Activated CD8-positive, alpha-beta T cell treated with anti-CD3 and anti-CD28 coated beads for 36 hours (primary cell): ENCODE measurements around the gene MRPL10. TPM values are rescaled to one million over a fixed set of nuclear protein-coding genes. Genes with fewer than 3 reads are reported as not detected.
A peak's percentile ranks its signal among the peaks of the same experiment; 100 is the strongest.

Experiments used
- ATAC-seq: fragments of 200-7000 bp; cut with Tn5 transposase; one replicate; pipeline ENCODE4 v1.10.0; 2021; ENCODE audit warnings: mild to moderate bottlenecking, moderate library complexity
- CTCF ChIA-PET: fragments of 350-600 bp; sonication (Branson Sonifier 250); formaldehyde crosslinking; loops from one replicate; lab custom pipeline; 2021; ENCODE audit warnings: antibody characterized with exemption; lab: Charles Lee
- POLR2A ChIA-PET: fragments of 350-600 bp; sonication (Branson Sonifier 250); formaldehyde crosslinking; loops from one replicate; lab custom pipeline; 2021; ENCODE audit warnings: antibody characterized with exemption; lab: Charles Lee
- DNase-seq: peaks from one replicate; pipeline ENCODE4 v3.0.0-alpha.2; 2020
- H3K27ac Mint-ChIP-seq: one replicate; pipeline ENCODE4 v1.8.0; 2021; ENCODE audit warnings: mild to moderate bottlenecking, mixed read lengths
- H3K27me3 Mint-ChIP-seq: one replicate; pipeline ENCODE4 v1.8.0; 2021; ENCODE audit warnings: mixed read lengths
- H3K36me3 Mint-ChIP-seq: one replicate; pipeline ENCODE4 v1.8.0; 2021; ENCODE audit warnings: low read depth, mixed read lengths
- H3K4me1 Mint-ChIP-seq: one replicate; pipeline ENCODE4 v1.8.0; 2021; ENCODE audit warnings: low read depth, mixed read lengths
- H3K4me3 Mint-ChIP-seq: one replicate; pipeline ENCODE4 v1.8.0; 2021; ENCODE audit warnings: mild to moderate bottlenecking, moderate library complexity, mixed read lengths
- H3K9me3 Mint-ChIP-seq: one replicate; pipeline ENCODE4 v1.8.0; 2021; ENCODE audit warnings: mixed read lengths
- CTCF ChIP-seq: fragments of 200-600 bp; IDR thresholded peaks from one replicate; pipeline ENCODE4 v1.8.0; 2022; ENCODE audit warnings: antibody characterized with exemption, mild to moderate bottlenecking
- intact Hi-C: fragments of 100-400 bp; cut with micrococcal nuclease; formaldehyde crosslinking; loops from one replicate; pipeline ENCODE4 v1.10.0; 2022
- total RNA-seq, 2 experiments: library from RNA; stranded (reverse); gene quantifications; one replicate each; pipeline ENCODE4 v1.2.3, GENCODE V29; 2021

MRPL10 gene
- total RNA-seq, 2 experiments from 2014 or later, result 66.5 to 67.0 TPM

GRCh38 chr17:47803201-47803600 lies 28.1 kb downstream of the MRPL10 start:
- peaks cover 3% of the 10 kb centered on the region for H3K27me3 Mint-ChIP-seq
- H3K36me3 Mint-ChIP-seq, result peaks cover 9% of the 10 kb centered on the region
- no peaks in the 10 kb centered on the region for H3K9me3 Mint-ChIP-seq
- ChIA-PET POLR2A (no interaction called here), CTCF (interaction anchor here (1.1 to 1.7 kb wide), 5 partner anchors 62 to 139 kb away, joined by 3 to 4 read pairs (median 3); no protein-coding TSS in a partner anchor)
- no peak overlapping the region for H3K27ac Mint-ChIP-seq
- DNase-seq (no peak), ATAC-seq (no peak)
- H3K4me1 Mint-ChIP-seq, result no peaks in the 10 kb centered on the region
- no peak overlapping the region for H3K4me3 Mint-ChIP-seq
- no peak for TF ChIP-seq CTCF
- intact Hi-C loops, result loop anchor here (5.0 kb wide), 1 partner anchor 106 kb away; no protein-coding TSS in a partner anchor

- intact Hi-C loops, result loop anchor here (1.0 to 5.0 kb wide), 2 partner anchors 26 to 105 kb away; no protein-coding TSS in a partner anchor
- Mint-ChIP-seq H3K9me3 (no peaks in the 10 kb centered on the region), H3K36me3 (peaks cover 5% of the 10 kb centered on the region), H3K27me3 (peaks cover 4% of the 10 kb centered on the region), H3K4me3 (no peak overlapping the region), H3K4me1 (no peaks in the 10 kb centered on the region), H3K27ac (no peak overlapping the region)
- DNase-seq (peak; percentile 71), ATAC-seq (peak; percentile 98)
- ChIA-PET POLR2A (no interaction called here), CTCF (interaction anchor here (0.8 to 2.4 kb wide), 18 partner anchors 8 to 187 kb away, joined by 3 to 9 read pairs (median 4); partner anchors contain the start of gene TBKBP1)
- TF ChIP-seq CTCF, result peak; percentile 84
These were observed 28.9 kb downstream of the MRPL10 start for GRCh38 chr17:47802341-47803022.

GRCh38 chr17:47801906-47802305 lies 29.4 kb downstream of the MRPL10 start:
- intact Hi-C loops, result loop anchor here (1.0 to 5.0 kb wide), 2 partner anchors 26 to 105 kb away; no protein-coding TSS in a partner anchor
- H3K27ac Mint-ChIP-seq, result no peak overlapping the region
- no peak overlapping the region for H3K4me3 Mint-ChIP-seq
- no peak for TF ChIP-seq CTCF
- peaks cover 5% of the 10 kb centered on the region for H3K27me3 Mint-ChIP-seq
- no peaks in the 10 kb centered on the region for H3K4me1 Mint-ChIP-seq
- DNase-seq, result no peak
- ChIA-PET POLR2A (interaction anchor here (1.0 kb wide), 1 partner anchor 12 kb away, joined by 3 read pairs; no protein-coding TSS in a partner anchor), CTCF (interaction anchor here (0.8 to 2.4 kb wide), 20 partner anchors 8 to 187 kb away, joined by 3 to 9 read pairs (median 4); partner anchors contain the start of gene TBKBP1)
- no peak for ATAC-seq
- no peaks in the 10 kb centered on the region for H3K9me3 Mint-ChIP-seq
- peaks cover under 1% of the 10 kb centered on the region for H3K36me3 Mint-ChIP-seq

GRCh38 chr17:47801176-47801765 lies 30.1 kb downstream of the MRPL10 start:
- ATAC-seq, result no peak

More at GRCh38 chr17:47801176-47801765, 30.1 kb downstream of the MRPL10 start:
- ChIA-PET CTCF (interaction anchor here (0.8 to 2.4 kb wide), 17 partner anchors 9 to 186 kb away, joined by 3 to 9 read pairs (median 4); partner anchors contain the start of genes LRRC46 and MRPL10), POLR2A (interaction anchor here (1.0 kb wide), 1 partner anchor 13 kb away, joined by 3 read pairs; no protein-coding TSS in a partner anchor)
- no peaks in the 10 kb centered on the region for H3K9me3 Mint-ChIP-seq
- no peak for TF ChIP-seq CTCF
- H3K4me1 Mint-ChIP-seq, result no peaks in the 10 kb centered on the region
- intact Hi-C loops, result loop anchor here (5.0 kb wide), 1 partner anchor 104 kb away; no protein-coding TSS in a partner anchor
- no peak overlapping the region for H3K4me3 Mint-ChIP-seq
- DNase-seq, result no peak
- no peak overlapping the region for H3K27ac Mint-ChIP-seq
- peaks cover 5% of the 10 kb centered on the region for H3K27me3 Mint-ChIP-seq
- H3K36me3 Mint-ChIP-seq, result no peaks in the 10 kb centered on the region
